ENCODE results near the gene CATSPERE.

Gene CATSPERE

DNA sequence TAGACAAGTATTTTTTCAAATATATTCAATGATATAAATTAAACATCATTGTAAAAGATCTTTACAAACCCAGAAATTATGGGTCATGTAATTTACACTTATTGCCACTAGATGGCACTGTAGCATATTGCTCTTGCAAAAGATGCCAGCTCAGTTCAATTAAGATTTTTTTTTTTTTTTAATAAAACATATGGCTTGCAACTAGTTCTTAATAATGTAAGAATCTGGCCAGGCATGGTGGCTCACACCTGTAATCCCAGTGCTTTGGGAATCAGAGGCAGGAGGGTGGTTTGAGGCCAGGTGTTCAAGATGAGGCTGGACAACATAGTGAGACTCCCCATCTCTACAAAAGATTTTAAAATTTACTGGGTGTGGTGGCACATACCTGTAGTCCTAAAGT, 142.4 kb downstream of the CATSPERE start:
- H3K4me3 ChIP-seq (ENCODE audit: low read depth, low read length): no peak overlapping the region
- in situ Hi-C loops (cut with HindIII; ENCODE audit: low sequenced_read_pairs): loop anchor here (5.0 kb wide), 1 partner anchor 199 kb away; no protein-coding TSS in a partner anchor
- TF ChIP-seq, protein P1, sequence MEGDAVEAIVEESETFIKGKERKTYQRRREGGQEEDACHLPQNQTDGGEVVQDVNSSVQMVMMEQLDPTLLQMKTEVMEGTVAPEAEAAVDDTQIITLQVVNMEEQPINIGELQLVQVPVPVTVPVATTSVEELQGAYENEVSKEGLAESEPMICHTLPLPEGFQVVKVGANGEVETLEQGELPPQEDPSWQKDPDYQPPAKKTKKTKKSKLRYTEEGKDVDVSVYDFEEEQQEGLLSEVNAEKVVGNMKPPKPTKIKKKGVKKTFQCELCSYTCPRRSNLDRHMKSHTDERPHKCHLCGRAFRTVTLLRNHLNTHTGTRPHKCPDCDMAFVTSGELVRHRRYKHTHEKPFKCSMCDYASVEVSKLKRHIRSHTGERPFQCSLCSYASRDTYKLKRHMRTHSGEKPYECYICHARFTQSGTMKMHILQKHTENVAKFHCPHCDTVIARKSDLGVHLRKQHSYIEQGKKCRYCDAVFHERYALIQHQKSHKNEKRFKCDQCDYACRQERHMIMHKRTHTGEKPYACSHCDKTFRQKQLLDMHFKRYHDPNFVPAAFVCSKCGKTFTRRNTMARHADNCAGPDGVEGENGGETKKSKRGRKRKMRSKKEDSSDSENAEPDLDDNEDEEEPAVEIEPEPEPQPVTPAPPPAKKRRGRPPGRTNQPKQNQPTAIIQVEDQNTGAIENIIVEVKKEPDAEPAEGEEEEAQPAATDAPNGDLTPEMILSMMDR (IDR thresholded peaks at IDR 0.05; ENCODE audit: low read depth, low read length, missing control alignments): peak; percentile 55
- peak; percentile 9 for DNase-seq (ENCODE audit: low read depth)

DNA sequence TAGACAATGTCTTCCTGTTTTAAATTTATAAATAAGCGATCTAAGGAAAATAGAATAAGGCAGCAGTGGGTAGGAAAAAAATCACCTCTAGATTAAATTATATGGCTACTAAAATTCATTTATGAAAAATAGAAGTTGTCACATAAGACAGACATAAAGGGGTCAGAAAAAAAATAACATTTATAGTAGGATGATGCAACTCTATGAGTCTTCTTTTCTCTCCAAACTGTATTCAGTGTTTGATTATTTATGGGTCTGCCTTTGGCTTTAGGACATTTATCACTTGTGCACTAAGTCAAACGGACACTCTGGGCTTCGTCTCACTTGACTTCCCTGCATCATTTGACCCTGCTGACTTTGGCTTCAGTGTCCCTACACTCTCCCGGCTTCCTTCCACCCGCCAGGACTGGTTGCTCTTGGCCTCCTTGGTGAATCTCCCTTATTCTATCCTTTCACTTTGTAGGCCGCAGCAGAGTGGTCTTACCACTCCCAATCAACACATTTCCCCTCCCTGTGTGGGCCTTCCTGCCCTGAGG, 144.8 kb downstream of the CATSPERE start:
- H3K4me3 ChIP-seq (ENCODE audit: low read depth, low read length): no peak overlapping the region
- no peak for DNase-seq (ENCODE audit: low read depth)
- in situ Hi-C loops (cut with HindIII; ENCODE audit: low sequenced_read_pairs): no loop called here
- TF ChIP-seq, protein P1 (IDR thresholded peaks at IDR 0.05; ENCODE audit: low read depth, low read length, missing control alignments): no peak

DNA sequence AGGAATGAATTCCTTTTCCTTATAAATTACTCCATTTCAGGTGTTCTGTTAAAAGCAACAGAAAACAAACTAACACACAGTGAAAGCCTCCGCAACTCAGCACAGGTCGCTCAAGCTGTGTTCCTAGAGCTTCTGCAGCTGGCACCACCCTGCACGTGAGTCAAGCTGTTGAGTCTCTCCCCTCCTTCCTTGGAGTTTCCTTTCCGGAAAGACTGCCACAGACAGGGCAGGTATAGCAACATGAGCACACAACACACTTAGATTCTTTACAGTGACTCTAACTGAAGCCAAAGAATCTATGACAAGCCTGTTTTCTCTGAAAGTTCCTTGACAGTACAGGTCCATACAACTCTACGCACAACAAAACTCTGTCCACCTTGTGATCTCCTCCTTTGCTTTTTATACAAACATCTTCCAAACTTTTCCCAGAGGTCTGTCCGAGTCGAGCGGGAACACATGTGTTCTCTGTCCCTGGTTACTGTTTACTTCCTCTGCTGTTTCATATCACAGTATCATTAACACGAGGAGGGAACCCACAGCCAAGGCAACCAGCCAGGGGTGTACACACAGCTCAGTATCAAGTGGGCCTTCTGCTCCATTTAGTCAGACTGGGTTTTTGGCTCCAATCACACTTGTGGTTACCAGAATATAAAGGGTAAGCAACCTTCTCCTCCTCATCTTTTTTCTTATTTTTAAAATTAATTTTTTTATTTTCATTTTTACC, 153.2 kb downstream of the CATSPERE start:
- H3K4me3 ChIP-seq (ENCODE audit: low read depth, low read length): no peak overlapping the region
- peak; percentile 29 for DNase-seq (ENCODE audit: low read depth)
- in situ Hi-C loops (cut with HindIII; ENCODE audit: low sequenced_read_pairs): no loop called here
- TF ChIP-seq, protein P1 (IDR thresholded peaks at IDR 0.05; ENCODE audit: low read depth, low read length, missing control alignments): no peak

DNA sequence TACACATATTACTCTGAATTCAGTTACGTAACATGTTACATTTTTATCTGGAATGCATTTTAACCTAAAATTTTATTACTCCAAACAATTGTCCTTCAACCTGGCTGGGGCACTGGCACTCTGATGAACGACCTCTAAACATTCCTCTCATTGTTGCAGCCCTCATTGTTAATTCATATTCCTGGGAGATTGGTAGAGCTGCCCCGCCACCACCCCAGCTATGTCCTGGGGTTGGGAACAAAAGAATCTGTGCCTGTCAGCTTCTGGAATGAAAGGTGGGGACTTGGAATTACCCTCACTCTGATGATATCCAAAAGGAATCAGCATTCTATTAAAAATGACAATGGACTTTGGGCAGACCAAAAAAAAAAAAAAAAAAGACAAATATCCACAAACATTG, 153.8 kb downstream of the CATSPERE start:
- no peak overlapping the region for H3K4me3 ChIP-seq (ENCODE audit: low read depth, low read length)
- TF ChIP-seq, protein P1 (IDR thresholded peaks at IDR 0.05; ENCODE audit: low read depth, low read length, missing control alignments): no peak
- in situ Hi-C loops (cut with HindIII; ENCODE audit: low sequenced_read_pairs): no loop called here
- DNase-seq (ENCODE audit: low read depth): no peak

DNA sequence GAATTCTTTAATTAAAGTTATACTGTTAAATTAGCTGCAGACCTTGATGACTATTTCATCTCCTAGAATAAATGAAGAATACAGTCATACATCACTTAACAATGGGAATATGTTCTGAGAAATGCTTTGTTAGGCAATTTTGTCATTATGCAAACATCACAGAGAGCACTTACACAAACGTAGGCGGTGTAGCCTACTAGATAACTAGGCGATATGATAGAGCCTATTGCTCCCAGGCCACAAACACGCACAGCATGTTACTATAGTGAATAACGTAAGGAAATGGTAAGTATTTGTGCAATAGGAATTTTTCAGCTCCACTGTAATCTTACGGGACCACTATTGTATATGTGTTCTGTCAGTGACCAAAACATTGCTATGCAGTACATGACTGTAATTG, 154.2 kb downstream of the CATSPERE start:
- in situ Hi-C loops (cut with HindIII; ENCODE audit: low sequenced_read_pairs): no loop called here
- no peak for DNase-seq (ENCODE audit: low read depth)
- TF ChIP-seq, protein P1 (IDR thresholded peaks at IDR 0.05; ENCODE audit: low read depth, low read length, missing control alignments): no peak
- no peak overlapping the region for H3K4me3 ChIP-seq (ENCODE audit: low read depth, low read length)

DNA sequence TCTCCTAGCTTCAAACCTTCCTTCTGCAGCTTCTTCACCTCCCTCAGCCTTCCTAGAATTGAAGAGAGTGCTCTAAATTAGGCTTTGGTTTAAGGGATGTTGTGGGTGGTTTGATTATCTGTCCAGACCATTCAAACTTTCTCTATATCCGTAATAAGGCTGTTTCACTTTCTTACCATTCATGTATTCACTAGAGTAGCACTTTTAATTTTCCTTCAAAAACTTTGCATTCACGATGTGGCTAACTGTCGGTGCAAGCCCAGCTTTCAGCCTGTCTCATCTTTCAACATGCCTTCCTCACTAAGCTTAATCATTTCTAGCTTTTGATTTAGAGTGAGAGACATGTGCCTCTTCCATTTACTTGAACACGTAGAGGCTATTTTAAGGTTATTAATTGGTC, 165.6 kb downstream of the CATSPERE start:
- in situ Hi-C loops (cut with HindIII; ENCODE audit: low sequenced_read_pairs): no loop called here
- TF ChIP-seq, protein P1 (IDR thresholded peaks at IDR 0.05; ENCODE audit: low read depth, low read length, missing control alignments): no peak
- no peak for DNase-seq (ENCODE audit: low read depth)
- no peak overlapping the region for H3K4me3 ChIP-seq (ENCODE audit: low read depth, low read length)

All from astrocyte of the cerebellum (primary cell).